A549 (cell line): ENCODE results near the gene DEFB116. TPM values are rescaled to one million over a fixed set of nuclear protein-coding genes. Genes with fewer than 3 reads are reported as not detected.

Experiments used
- ATAC-seq, 2 experiments: fragments of 200-7000 bp in 1 of 2; fragments of >200 bp in 1 of 2; cut with Nextera tagmentation in 1 of 2; cut with Tn5 transposase in 1 of 2; 3 replicates each; pipeline versions ENCODE4 v1.8.0 to v1.9.1; 2018 to 2020; ENCODE audit warnings: mild to moderate bottlenecking in 1 of 2, moderate library complexity in 1 of 2
- CTCF ChIA-PET: fragments of 300-600 bp; sonication (Branson Sonifier 250); formaldehyde crosslinking; extraction: SDS; loops from one replicate; lab custom pipeline; 2021; ENCODE audit warnings: antibody characterized with exemption, inconsistent platforms; lab: Yijun Ruan, JAX
- POLR2A ChIA-PET: fragments of 350-600 bp; formaldehyde crosslinking; extraction: SDS; loops from one replicate; lab custom pipeline; 2021; ENCODE audit warnings: antibody characterized with exemption, inconsistent platforms; lab: Yijun Ruan, JAX
- DNase-seq, 2 experiments: peaks; one replicate each; pipeline versions ENCODE4 v3.0.0 to v3.0.0-alpha.2; 2011 to 2016; ENCODE audit warnings: low read depth in 1 of 2, low spot score in 1 of 2
- FAIRE-seq: peaks from 2 replicates; lab custom pipeline; 2011; peaks lifted over from hg19 to GRCh38; lab: Jason Lieb, UNC
- H3K27ac ChIP-seq, 2 experiments: fragments of >200 bp; sonication (Bioruptor Twin); formaldehyde crosslinking; 3 replicates each; pipeline ENCODE4 v1.5.1; 2016 to 2017
- H3K4me1 ChIP-seq: fragments of >200 bp; sonication (Bioruptor Twin); formaldehyde crosslinking; 3 replicates; pipeline ENCODE4 v1.6.1; 2016
- H3K4me2 ChIP-seq: fragments of >200 bp; sonication (Bioruptor Twin); formaldehyde crosslinking; 3 replicates; pipeline ENCODE4 v1.6.1; 2016
- H3K4me3 ChIP-seq: fragments of >200 bp; sonication (Bioruptor Twin); formaldehyde crosslinking; 3 replicates; pipeline ENCODE4 v1.5.1; 2016
- H3K9me3 ChIP-seq: fragments of >200 bp; sonication (Bioruptor Twin); formaldehyde crosslinking; 3 replicates; pipeline ENCODE4 v1.6.1; 2016
- EHF ChIP-seq: fragments of 250-450 bp; sonication (Bioruptor Pico); IDR thresholded peaks from 2 replicates; pipeline ENCODE4 v1.5.0; 2020; ENCODE audit warnings: mild to moderate bottlenecking
- EHMT2 ChIP-seq: fragments of 200-600 bp; sonication (generic); IDR thresholded peaks from 2 replicates; pipeline ENCODE4 v1.6.1; 2016; ENCODE audit warnings: antibody characterized with exemption, low read depth, mild to moderate bottlenecking, moderate library complexity
- EP300 ChIP-seq, 2 experiments: fragments of >200 bp; sonication (Bioruptor Twin); formaldehyde crosslinking; IDR thresholded peaks; 2 replicates in 1 of 2; 3 replicates in 1 of 2; pipeline ENCODE4 v1.6.1; 2016 to 2017
- ESRRA ChIP-seq: fragments of 150-350 bp; IDR thresholded peaks from 2 replicates; pipeline ENCODE4 v1.6.1; 2014; ENCODE audit warnings: mild to moderate bottlenecking, low read length, borderline replicate concordance
- FOSL2 ChIP-seq, 2 experiments: fragments of 450-650 bp in 1 of 2; fragments of >200 bp in 1 of 2; sonication (Bioruptor Twin) in 1 of 2; formaldehyde crosslinking; IDR thresholded peaks; 2 replicates each; pipeline versions ENCODE4 v1.5.0 to v1.6.1; 2016 to 2020; ENCODE audit warnings: mild to moderate bottlenecking in 1 of 2, moderate library complexity in 1 of 2
- FOXS1 ChIP-seq: fragments of 250-450 bp; sonication (Bioruptor Pico); IDR thresholded peaks from 2 replicates; pipeline ENCODE4 v1.5.0; 2020; ENCODE audit warnings: mild to moderate bottlenecking, moderate library complexity
- GATA3 ChIP-seq: IDR thresholded peaks from 2 replicates; pipeline ENCODE4 v1.6.1; 2012; ENCODE audit warnings: borderline replicate concordance
- HOXA7 ChIP-seq: fragments of 250-450 bp; sonication (Bioruptor Pico); IDR thresholded peaks from 2 replicates; pipeline ENCODE4 v1.5.0; 2020; ENCODE audit warnings: mild to moderate bottlenecking, moderate library complexity
- KDM1A ChIP-seq: fragments of 200-600 bp; sonication (generic); IDR thresholded peaks from 2 replicates; pipeline ENCODE4 v1.6.1; 2016; ENCODE audit warnings: low read depth, mild to moderate bottlenecking
- KDM5A ChIP-seq: fragments of 200-600 bp; sonication (generic); IDR thresholded peaks from 2 replicates; pipeline ENCODE4 v1.6.1; 2016; ENCODE audit warnings: antibody characterized with exemption, mild to moderate bottlenecking
- MAFK ChIP-seq: fragments of 450-650 bp; IDR thresholded peaks from 2 replicates; pipeline ENCODE4 v1.6.1; 2014; ENCODE audit not compliant: partially characterized antibody
- MAZ ChIP-seq: fragments of 150-350 bp; IDR thresholded peaks from 2 replicates; pipeline ENCODE4 v1.6.1; 2014; ENCODE audit warnings: antibody characterized with exemption, low read depth, low read length, borderline replicate concordance
- NPAS2 ChIP-seq: fragments of 250-450 bp; sonication (Bioruptor Pico); IDR thresholded peaks from 2 replicates; pipeline ENCODE4 v1.8.0; 2022; ENCODE audit warnings: mild to moderate bottlenecking, moderate library complexity, borderline replicate concordance
- NR3C1 ChIP-seq: fragments of >200 bp; sonication (Bioruptor Twin); formaldehyde crosslinking; IDR thresholded peaks from 3 replicates; pipeline ENCODE4 v1.6.1; 2017
- POLR2AphosphoS2 ChIP-seq: conservative IDR thresholded peaks from 2 replicates; pipeline ENCODE4 v1.6.1; 2012; ENCODE audit warnings: low read length, improper control_type of control experiment, inconsistent platforms
- RAD21 ChIP-seq, 2 experiments: fragments of >200 bp in 1 of 2; sonication (Bioruptor Twin) in 1 of 2; formaldehyde crosslinking in 1 of 2; IDR thresholded peaks in 1 of 2; conservative IDR thresholded peaks in 1 of 2; 2 replicates in 1 of 2; 3 replicates in 1 of 2; pipeline ENCODE4 v1.6.1; 2012 to 2018; ENCODE audit warnings: inconsistent platforms in 1 of 2
- RCOR1 ChIP-seq: fragments of 150-350 bp; IDR thresholded peaks from 2 replicates; pipeline ENCODE4 v1.6.1; 2014; ENCODE audit warnings: antibody characterized with exemption, low read length, low read depth
- RFX5 ChIP-seq: fragments of 450-650 bp; IDR thresholded peaks from 2 replicates; pipeline ENCODE4 v1.7.1; 2014; ENCODE audit warnings: antibody characterized with exemption, mild to moderate bottlenecking, moderate library complexity
- SMC3 ChIP-seq: fragments of >200 bp; sonication (Bioruptor Twin); formaldehyde crosslinking; IDR thresholded peaks from 3 replicates; pipeline ENCODE4 v1.6.1; 2018; ENCODE audit warnings: inconsistent platforms
- TP53 ChIP-seq: fragments of 250-450 bp; sonication (Bioruptor Pico); IDR thresholded peaks from 2 replicates; pipeline ENCODE4 v1.5.0; 2021; ENCODE audit warnings: mild to moderate bottlenecking, moderate library complexity
- ZFP36 ChIP-seq: fragments of 450-650 bp; IDR thresholded peaks from 2 replicates; pipeline ENCODE4 v1.6.1; 2014; ENCODE audit warnings: borderline replicate concordance; ENCODE audit not compliant: partially characterized antibody
- ZSCAN20 ChIP-seq: fragments of 250-450 bp; sonication (Bioruptor Pico); IDR thresholded peaks from 2 replicates; pipeline ENCODE4 v1.8.0; 2022; ENCODE audit warnings: mild to moderate bottlenecking, moderate library complexity
- WGBS: methylation state at CpG from one replicate; pipeline ENCODE4 v1.1.6; 2017; ENCODE audit errors: missing lambda C conversion rate; 5-methylcytosine and 5-hydroxymethylcytosine counted together
- polyA plus RNA-seq, 4 experiments: library from polyadenylated mRNA; depleted of rRNA in 3 of 4; stranded (reverse); fragments of >200 nt; fragmentation: RNase III in 1 of 4; extraction: RNeasy Plus Mini Kit Qiagen cat#74134 plus additional on column Dnase treatment in 1 of 4; gene quantifications; 2 replicates in 3 of 4; 3 replicates in 1 of 4; pipeline ENCODE4 v1.2.3, GENCODE V29; 2011 to 2017
- TF ChIP-seq, protein P1 (sequence below): IDR thresholded peaks from 2 replicates; pipeline ENCODE4 v1.6.1; 2012
- TF ChIP-seq, protein P2 (sequence below): fragments of >200 bp; sonication (Bioruptor Twin); formaldehyde crosslinking; IDR thresholded peaks from 3 replicates; pipeline ENCODE4 v1.5.1; 2016
- TF ChIP-seq, protein P3 (sequence below): fragments of 250-450 bp; sonication (Bioruptor Pico); IDR thresholded peaks from 2 replicates; pipeline ENCODE4 v1.5.0; 2020; ENCODE audit warnings: low read depth, mild to moderate bottlenecking, moderate library complexity
- TF ChIP-seq, protein P4 (sequence below): fragments of 250-450 bp; sonication (Bioruptor Pico); IDR thresholded peaks from 2 replicates; pipeline ENCODE4 v1.5.0; 2021; ENCODE audit warnings: mild to moderate bottlenecking, moderate library complexity, borderline replicate concordance
- TF ChIP-seq, protein P5 (sequence below): IDR thresholded peaks from 2 replicates; pipeline ENCODE4 v1.6.1; 2012
- TF ChIP-seq, protein P6 (sequence below): fragments of >200 bp; sonication (Bioruptor Twin); formaldehyde crosslinking; IDR thresholded peaks from 2 replicates; pipeline ENCODE4 v1.6.1; 2016

DEFB116 gene
- polyA plus RNA-seq, 2 of the 4 experiments (the other 2 are of a cell fraction): not detected

DNA sequence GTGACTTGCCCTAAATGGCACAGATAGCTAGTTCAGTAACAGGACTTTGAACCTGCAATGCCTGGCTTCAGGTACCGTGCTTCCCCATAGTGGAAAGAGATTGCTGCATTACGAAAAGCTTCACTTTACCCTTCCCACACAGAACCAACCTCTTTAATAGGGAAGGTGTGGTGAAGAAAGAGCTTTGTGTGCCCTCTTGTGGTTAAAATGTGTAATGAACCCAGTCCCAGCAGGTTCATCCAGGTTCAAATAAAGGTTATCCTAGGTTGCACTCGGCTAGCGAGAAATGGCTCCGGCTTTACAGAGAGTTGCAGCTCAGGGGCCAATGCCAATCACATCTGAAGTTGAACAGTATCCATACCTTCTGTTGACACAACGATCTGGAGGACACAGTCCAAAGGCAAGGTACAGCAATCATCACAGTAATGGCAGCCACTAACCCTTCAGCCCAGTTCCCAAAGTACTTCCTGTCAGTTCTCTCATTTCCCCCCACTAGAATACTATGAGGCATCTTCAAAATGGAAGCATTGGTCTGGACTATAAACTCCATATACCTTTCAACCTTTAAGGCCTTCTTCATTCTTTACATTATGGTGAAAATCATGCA lies 48.0 kb downstream of the DEFB116 start:
- ATAC-seq: peak in 1 of 2 experiments; percentile 73; a peak in 3 of 6 replicates
- ChIA-PET POLR2A (no interaction called here), CTCF (interaction anchor here (0.9 to 3.1 kb wide), 9 partner anchors 9 to 1727 kb away, joined by 3 to 14 read pairs (median 8); no protein-coding TSS in a partner anchor)
- no peak overlapping the region for H3K4me2 ChIP-seq
- no peak overlapping the region for H3K4me3 ChIP-seq
- WGBS: 2% methylated on average over 6 of the region's 6 CpGs
- no peak for TF ChIP-seq ESRRA
- no peak for TF ChIP-seq RFX5
- peak; percentile 33 to 63; a peak in 3 of 5 replicates for TF ChIP-seq RAD21 (conservative IDR thresholded peaks at IDR 0.05 in 1 of 2, IDR thresholded peaks at IDR 0.05 in 1 of 2)
- no peak for TF ChIP-seq MAFK
- TF ChIP-seq POLR2AphosphoS2: no peak
- no peak for TF ChIP-seq NR3C1
- TF ChIP-seq, protein P1, sequence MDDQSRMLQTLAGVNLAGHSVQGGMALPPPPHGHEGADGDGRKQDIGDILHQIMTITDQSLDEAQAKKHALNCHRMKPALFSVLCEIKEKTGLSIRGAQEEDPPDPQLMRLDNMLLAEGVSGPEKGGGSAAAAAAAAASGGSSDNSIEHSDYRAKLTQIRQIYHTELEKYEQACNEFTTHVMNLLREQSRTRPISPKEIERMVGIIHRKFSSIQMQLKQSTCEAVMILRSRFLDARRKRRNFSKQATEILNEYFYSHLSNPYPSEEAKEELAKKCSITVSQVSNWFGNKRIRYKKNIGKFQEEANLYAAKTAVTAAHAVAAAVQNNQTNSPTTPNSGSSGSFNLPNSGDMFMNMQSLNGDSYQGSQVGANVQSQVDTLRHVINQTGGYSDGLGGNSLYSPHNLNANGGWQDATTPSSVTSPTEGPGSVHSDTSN: no peak
- TF ChIP-seq, protein P2, sequence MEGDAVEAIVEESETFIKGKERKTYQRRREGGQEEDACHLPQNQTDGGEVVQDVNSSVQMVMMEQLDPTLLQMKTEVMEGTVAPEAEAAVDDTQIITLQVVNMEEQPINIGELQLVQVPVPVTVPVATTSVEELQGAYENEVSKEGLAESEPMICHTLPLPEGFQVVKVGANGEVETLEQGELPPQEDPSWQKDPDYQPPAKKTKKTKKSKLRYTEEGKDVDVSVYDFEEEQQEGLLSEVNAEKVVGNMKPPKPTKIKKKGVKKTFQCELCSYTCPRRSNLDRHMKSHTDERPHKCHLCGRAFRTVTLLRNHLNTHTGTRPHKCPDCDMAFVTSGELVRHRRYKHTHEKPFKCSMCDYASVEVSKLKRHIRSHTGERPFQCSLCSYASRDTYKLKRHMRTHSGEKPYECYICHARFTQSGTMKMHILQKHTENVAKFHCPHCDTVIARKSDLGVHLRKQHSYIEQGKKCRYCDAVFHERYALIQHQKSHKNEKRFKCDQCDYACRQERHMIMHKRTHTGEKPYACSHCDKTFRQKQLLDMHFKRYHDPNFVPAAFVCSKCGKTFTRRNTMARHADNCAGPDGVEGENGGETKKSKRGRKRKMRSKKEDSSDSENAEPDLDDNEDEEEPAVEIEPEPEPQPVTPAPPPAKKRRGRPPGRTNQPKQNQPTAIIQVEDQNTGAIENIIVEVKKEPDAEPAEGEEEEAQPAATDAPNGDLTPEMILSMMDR: 0 out of 3 replicates have a peak, but pooled peaks have one; percentile 25
- TF ChIP-seq, protein P3, sequence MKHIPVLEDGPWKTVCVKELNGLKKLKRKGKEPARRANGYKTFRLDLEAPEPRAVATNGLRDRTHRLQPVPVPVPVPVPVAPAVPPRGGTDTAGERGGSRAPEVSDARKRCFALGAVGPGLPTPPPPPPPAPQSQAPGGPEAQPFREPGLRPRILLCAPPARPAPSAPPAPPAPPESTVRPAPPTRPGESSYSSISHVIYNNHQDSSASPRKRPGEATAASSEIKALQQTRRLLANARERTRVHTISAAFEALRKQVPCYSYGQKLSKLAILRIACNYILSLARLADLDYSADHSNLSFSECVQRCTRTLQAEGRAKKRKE (CRISPR knock-in tag): no peak
- peak; percentile 30; the same call in 2 of the 3 replicates for TF ChIP-seq SMC3
- peak; percentile 22 to 44 for DNase-seq
- no peak for FAIRE-seq
- no peak overlapping the region for H3K27ac ChIP-seq
- no peaks in the 10 kb centered on the region for H3K9me3 ChIP-seq
- no peaks in the 10 kb centered on the region for H3K4me1 ChIP-seq

DNA sequence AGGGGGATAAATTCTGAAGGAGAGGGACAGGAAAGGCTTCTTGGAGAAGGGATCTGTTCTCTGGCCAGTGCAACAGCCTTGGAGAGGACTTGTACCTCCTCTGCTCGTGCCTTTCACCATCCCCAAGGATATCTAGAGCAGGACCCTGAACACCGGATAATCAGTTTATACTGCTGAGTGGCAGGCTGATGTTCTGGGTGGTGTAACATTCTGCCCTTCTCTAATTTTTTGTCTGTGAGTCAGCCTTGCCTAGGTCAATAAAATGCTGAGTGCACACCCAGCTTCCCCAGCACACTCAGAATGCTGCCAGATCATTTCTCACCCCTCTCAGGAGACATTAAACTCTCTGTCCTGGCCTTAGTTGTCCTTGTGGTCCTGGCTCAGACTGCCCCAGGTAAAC lies 51.0 kb downstream of the DEFB116 start, which contains the start of gene DEFB115:
Gene DEFB115 (plus strand): TSS at position 301 of the 400 bp plus-strand sequence. CDS start 0 bp downstream, at position 301.
- TF ChIP-seq, protein P3 (CRISPR knock-in tag): no peak
- TF ChIP-seq EHF (CRISPR knock-in tag): no peak
- no peak for TF ChIP-seq GATA3
- no peak for TF ChIP-seq RCOR1
- TF ChIP-seq ZFP36: no peak
- TF ChIP-seq KDM1A: no peak
- no peak for TF ChIP-seq MAZ
- TF ChIP-seq EP300 (IDR thresholded peaks at IDR 0.05): no peak
- TF ChIP-seq, protein P4, sequence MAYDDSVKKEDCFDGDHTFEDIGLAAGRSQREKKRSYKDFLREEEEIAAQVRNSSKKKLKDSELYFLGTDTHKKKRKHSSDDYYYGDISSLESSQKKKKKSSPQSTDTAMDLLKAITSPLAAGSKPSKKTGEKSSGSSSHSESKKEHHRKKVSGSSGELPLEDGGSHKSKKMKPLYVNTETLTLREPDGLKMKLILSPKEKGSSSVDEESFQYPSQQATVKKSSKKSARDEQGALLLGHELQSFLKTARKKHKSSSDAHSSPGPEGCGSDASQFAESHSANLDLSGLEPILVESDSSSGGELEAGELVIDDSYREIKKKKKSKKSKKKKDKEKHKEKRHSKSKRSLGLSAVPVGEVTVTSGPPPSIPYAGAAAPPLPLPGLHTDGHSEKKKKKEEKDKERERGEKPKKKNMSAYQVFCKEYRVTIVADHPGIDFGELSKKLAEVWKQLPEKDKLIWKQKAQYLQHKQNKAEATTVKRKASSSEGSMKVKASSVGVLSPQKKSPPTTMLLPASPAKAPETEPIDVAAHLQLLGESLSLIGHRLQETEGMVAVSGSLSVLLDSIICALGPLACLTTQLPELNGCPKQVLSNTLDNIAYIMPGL: no peak
- no peak for TF ChIP-seq EHMT2
- no peak for TF ChIP-seq NPAS2 (CRISPR knock-in tag)
- TF ChIP-seq KDM5A: no peak
- TF ChIP-seq HOXA7 (CRISPR knock-in tag): no peak
- no peak for TF ChIP-seq RAD21 (conservative IDR thresholded peaks at IDR 0.05 in 1 of 2, IDR thresholded peaks at IDR 0.05 in 1 of 2)
- TF ChIP-seq, protein P5, sequence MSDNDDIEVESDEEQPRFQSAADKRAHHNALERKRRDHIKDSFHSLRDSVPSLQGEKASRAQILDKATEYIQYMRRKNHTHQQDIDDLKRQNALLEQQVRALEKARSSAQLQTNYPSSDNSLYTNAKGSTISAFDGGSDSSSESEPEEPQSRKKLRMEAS: no peak
- TF ChIP-seq, protein P6, sequence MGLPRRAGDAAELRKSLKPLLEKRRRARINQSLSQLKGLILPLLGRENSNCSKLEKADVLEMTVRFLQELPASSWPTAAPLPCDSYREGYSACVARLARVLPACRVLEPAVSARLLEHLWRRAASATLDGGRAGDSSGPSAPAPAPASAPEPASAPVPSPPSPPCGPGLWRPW: no peak
- no peak for TF ChIP-seq TP53 (CRISPR knock-in tag)
- no peak for TF ChIP-seq ZSCAN20 (CRISPR knock-in tag)
- TF ChIP-seq FOXS1 (CRISPR knock-in tag): no peak
- TF ChIP-seq FOSL2 (IDR thresholded peaks at IDR 0.05): no peak
- TF ChIP-seq FOSL2 (CRISPR knock-in tag; IDR thresholded peaks at IDR 0.05): no peak
- Histone ChIP-seq H3K27ac (no peak within 1 kb of the TSS), H3K9me3 (no peaks in the 10 kb centered on the region), H3K4me1 (no peaks in the 10 kb centered on the region), H3K4me2 (no peak within 1 kb of the TSS), H3K4me3 (no peak within 1 kb of the TSS)
- ChIA-PET POLR2A (no interaction called here), CTCF (interaction anchor here (1.0 kb wide), 1 partner anchor 11 kb away, joined by 4 read pairs; no protein-coding TSS in a partner anchor)
- DNase-seq (no peak), ATAC-seq (no peak), FAIRE-seq (no peak)
- WGBS: 5% methylated on average over 2 of the region's 2 CpGs
